ENCODE data around the gene ACTMAP. TPM values are rescaled to one million over a fixed set of nuclear protein-coding genes. Genes with fewer than 3 reads are reported as not detected.

The ACTMAP gene
- total RNA-seq, 1 experiment from 2014 or later: 16.8 TPM

GRCh38 chr19:40703029-40703755 is 47.1 kb downstream of the ACTMAP start:
- Histone ChIP-seq H2AFZ (ENCODE audit: low read depth, low read length, poor library complexity, severe bottlenecking) (no peak overlapping the region), H3K79me2 (ENCODE audit: insufficient read depth, low read length) (no peaks in the 10 kb centered on the region), H3K9me2 (ENCODE audit: insufficient read depth) (no peaks in the 10 kb centered on the region), H3K27ac (ENCODE audit: low read depth, low read length) (no peak overlapping the region), H3K9ac (ENCODE audit: low read length) (no peak overlapping the region), H3K4me1 (ENCODE audit: control insufficient read depth in 1 of 2, insufficient read depth in 2 of 2, low read length in 2 of 2) (no peaks in the 10 kb centered on the region), H3K9me3 (ENCODE audit: control insufficient read depth in 1 of 2, insufficient read depth in 1 of 2, low read depth in 1 of 2, low read length in 2 of 2) (no peaks in the 10 kb centered on the region), H3K36me3 (ENCODE audit: control insufficient read depth in 1 of 2, insufficient read depth in 2 of 2, low read length in 2 of 2) (peaks cover 15 to 20% of the 10 kb centered on the region in 2 experiments), H3K27me3 (ENCODE audit: insufficient read depth, low read length) (no peaks in the 10 kb centered on the region), H4K20me1 (ENCODE audit: insufficient read depth) (no peaks in the 10 kb centered on the region), H3K4me3 (replicated peaks in 1 of 2; ENCODE audit: low read depth in 1 of 2, low read length in 2 of 2) (no peak overlapping the region), H3K4me2 (ENCODE audit: low read length) (no peak overlapping the region)
- no TSS peak for BruUV-seq (replicated peaks)
- intact Hi-C loops (cut with micrococcal nuclease): no loop called here
- ATAC-seq (no peak), DNase-seq (ENCODE audit: low read depth, low spot score) (no peak)
- TF ChIP-seq SP1 (IDR thresholded peaks at IDR 0.05; ENCODE audit: low read depth): no peak
- no peak for TF ChIP-seq RAD21 (IDR thresholded peaks at IDR 0.05; ENCODE audit: low read depth)
- no peak for TF ChIP-seq EZH2phosphoT487 (IDR thresholded peaks at IDR 0.05; ENCODE audit: borderline replicate concordance)
- no peak for TF ChIP-seq SRF (IDR thresholded peaks at IDR 0.05; ENCODE audit: low read depth)
- TF ChIP-seq POLR2A (IDR thresholded peaks at IDR 0.05; ENCODE audit: borderline replicate concordance, extremely low read depth, insufficient read depth, insufficient read length): no peak
- TF ChIP-seq EGR1 (IDR thresholded peaks at IDR 0.05; ENCODE audit: low read depth): no peak
- no peak for TF ChIP-seq TCF7L2 (IDR thresholded peaks at IDR 0.05; ENCODE audit: borderline replicate concordance, extremely low read depth, insufficient read depth, insufficient read length)
- no peak for TF ChIP-seq ATF3 (IDR thresholded peaks at IDR 0.05)
- TF ChIP-seq CTCF (IDR thresholded peaks at IDR 0.05 in 2 of 3, conservative IDR thresholded peaks at IDR 0.05 in 1 of 3; ENCODE audit: borderline replicate concordance in 1 of 3, insufficient read depth in 1 of 3, low read depth in 2 of 3, low read length in 2 of 3): no peak
- TF ChIP-seq ZBTB33 (IDR thresholded peaks at IDR 0.05; ENCODE audit: extremely low read depth, insufficient replicate concordance, low read length): no peak
- no peak for TF ChIP-seq REST (IDR thresholded peaks at IDR 0.05; ENCODE audit: low read depth)
- TF ChIP-seq POLR2AphosphoS5 (IDR thresholded peaks at IDR 0.05; ENCODE audit: low read depth, low read length): no peak
- TF ChIP-seq CEBPB (IDR thresholded peaks at IDR 0.05; ENCODE audit: low read depth): no peak
- TF ChIP-seq ZNF274 (IDR thresholded peaks at IDR 0.05; ENCODE audit: low read depth, low read length): no peak
- no peak for TF ChIP-seq CBX3 (IDR thresholded peaks at IDR 0.05; ENCODE audit: low read depth)
- ChIA-PET RAD21 (ENCODE audit: low non-redundant PET in 1 of 2, low total read pairs in 2 of 2, uncharacterized antibody in 2 of 2, unreplicated experiment in 2 of 2) (no interaction called here), POLR2A (no interaction called here), CTCF (interaction anchor here (1.2 kb wide), 1 partner anchor 40 kb away, joined by 3 read pairs; no protein-coding TSS in a partner anchor)
